WTC11 (cell line): Measurements from ENCODE around the gene ETS1. TPM values are rescaled to one million over a fixed set of nuclear protein-coding genes. Genes with fewer than 3 reads are reported as not detected.

Experiments used
- ATAC-seq: fragments of 200-7000 bp; cut with Tn5 transposase; 2 replicates; pipeline ENCODE4 v1.10.0; 2021; ENCODE audit warnings: mild to moderate bottlenecking, moderate library complexity
- CTCF ChIA-PET: fragments of 300-600 bp; sonication (Branson Sonifier 250); formaldehyde crosslinking; loops from one replicate; lab custom pipeline; 2021; ENCODE audit warnings: antibody characterized with exemption; lab: Charles Lee
- POLR2A ChIA-PET: fragments of 350-600 bp; sonication (Branson Sonifier 250); formaldehyde crosslinking; loops from one replicate; lab custom pipeline; 2021; ENCODE audit warnings: antibody characterized with exemption; lab: Charles Lee
- DNase-seq: peaks from one replicate; pipeline ENCODE4 v3.0.0; 2021; ENCODE audit warnings: low spot score
- H3K27ac Mint-ChIP-seq: 2 replicates; pipeline ENCODE4 v1.8.0; 2021; ENCODE audit warnings: mixed read lengths
- H3K27me3 Mint-ChIP-seq: 2 replicates; pipeline ENCODE4 v1.8.0; 2021; ENCODE audit warnings: low read depth, mild to moderate bottlenecking, moderate library complexity, mixed read lengths
- H3K36me3 Mint-ChIP-seq: 2 replicates; pipeline ENCODE4 v1.8.0; 2021; ENCODE audit warnings: mixed read lengths
- H3K4me1 Mint-ChIP-seq: 2 replicates; pipeline ENCODE4 v1.8.0; 2022; ENCODE audit warnings: mixed read lengths
- H3K4me3 Mint-ChIP-seq: 2 replicates; pipeline ENCODE4 v1.8.0; 2021; ENCODE audit warnings: mild to moderate bottlenecking, moderate library complexity, mixed read lengths
- H3K9me3 Mint-ChIP-seq: 2 replicates; pipeline ENCODE4 v1.8.0; 2021; ENCODE audit warnings: mixed read lengths
- CDX4 ChIP-seq: fragments of 250-450 bp; sonication (Bioruptor Pico); IDR thresholded peaks from 2 replicates; pipeline ENCODE4 v1.9.0; 2021; ENCODE audit warnings: moderate library complexity, mild to moderate bottlenecking, inconsistent platforms, borderline replicate concordance
- ERG ChIP-seq: fragments of 250-450 bp; sonication (Bioruptor Pico); IDR thresholded peaks from 2 replicates; pipeline ENCODE4 v1.8.0; 2021; ENCODE audit warnings: mild to moderate bottlenecking
- FOXP1 ChIP-seq: sonication (generic); formaldehyde crosslinking; IDR thresholded peaks from 2 replicates; pipeline ENCODE4 v1.8.0; 2022; ENCODE audit warnings: missing genetic modification reagents, mild to moderate bottlenecking, moderate library complexity, borderline replicate concordance
- IRF2 ChIP-seq: sonication (generic); formaldehyde crosslinking; IDR thresholded peaks from 2 replicates; pipeline ENCODE4 v1.8.0; 2022; ENCODE audit warnings: low read depth, missing genetic modification reagents, borderline replicate concordance
- MAX ChIP-seq: sonication (generic); formaldehyde crosslinking; IDR thresholded peaks from 2 replicates; pipeline ENCODE4 v1.8.0; 2022; ENCODE audit warnings: mild to moderate bottlenecking, missing genetic modification reagents
- MXD4 ChIP-seq: fragments of 250-450 bp; sonication (Bioruptor Pico); IDR thresholded peaks from 2 replicates; pipeline ENCODE4 v1.8.0; 2021; ENCODE audit warnings: mild to moderate bottlenecking, moderate library complexity, borderline replicate concordance
- NFYB ChIP-seq: sonication (generic); formaldehyde crosslinking; conservative IDR thresholded peaks from 2 replicates; pipeline ENCODE4 v1.8.0; 2022; ENCODE audit warnings: low read depth, missing genetic modification reagents
- NR1H2 ChIP-seq: sonication (generic); formaldehyde crosslinking; IDR thresholded peaks from 2 replicates; pipeline ENCODE4 v1.9.0; 2021; ENCODE audit warnings: mild to moderate bottlenecking, moderate library complexity, missing genetic modification reagents
- NR2C2 ChIP-seq: sonication (generic); formaldehyde crosslinking; IDR thresholded peaks from 2 replicates; pipeline ENCODE4 v1.8.0; 2022; ENCODE audit warnings: mild to moderate bottlenecking, missing genetic modification reagents
- OVOL2 ChIP-seq: fragments of 250-450 bp; sonication (Bioruptor Pico); IDR thresholded peaks from 2 replicates; pipeline ENCODE4 v1.9.0; 2021; ENCODE audit warnings: mild to moderate bottlenecking, borderline replicate concordance
- PRRX2 ChIP-seq: fragments of 250-450 bp; sonication (Bioruptor Pico); IDR thresholded peaks from 2 replicates; pipeline ENCODE4 v1.8.0; 2021; ENCODE audit warnings: mild to moderate bottlenecking
- SMAD3 ChIP-seq: sonication (generic); formaldehyde crosslinking; IDR thresholded peaks from 2 replicates; pipeline ENCODE4 v1.8.0; 2022; ENCODE audit warnings: missing genetic modification reagents, mild to moderate bottlenecking, borderline replicate concordance
- SMAD4 ChIP-seq: sonication (generic); formaldehyde crosslinking; IDR thresholded peaks from 2 replicates; pipeline ENCODE4 v1.8.0; 2022; ENCODE audit warnings: mild to moderate bottlenecking, missing genetic modification reagents
- STAT6 ChIP-seq: sonication (generic); formaldehyde crosslinking; conservative IDR thresholded peaks from 2 replicates; pipeline ENCODE4 v1.8.1; 2023; ENCODE audit warnings: mild to moderate bottlenecking, low read depth, missing genetic modification reagents, moderate library complexity
- TEAD1 ChIP-seq: sonication (generic); formaldehyde crosslinking; IDR thresholded peaks from 2 replicates; pipeline ENCODE4 v1.8.0; 2022; ENCODE audit warnings: mild to moderate bottlenecking, missing genetic modification reagents
- total RNA-seq: library from RNA; stranded (reverse); gene quantifications from 3 replicates; pipeline ENCODE4 v1.2.3, GENCODE V29; 2021
- TF ChIP-seq, protein P1 (sequence below): sonication (generic); formaldehyde crosslinking; IDR thresholded peaks from 2 replicates; pipeline ENCODE4 v1.8.1; 2023; ENCODE audit warnings: mild to moderate bottlenecking, missing genetic modification reagents
- TF ChIP-seq, protein P2 (sequence below): sonication (generic); formaldehyde crosslinking; IDR thresholded peaks from 2 replicates; pipeline ENCODE4 v1.8.1; 2022; ENCODE audit warnings: low read depth, mild to moderate bottlenecking, moderate library complexity, missing genetic modification reagents, borderline replicate concordance
- TF ChIP-seq, protein P3 (sequence below): sonication (generic); formaldehyde crosslinking; IDR thresholded peaks from 2 replicates; pipeline ENCODE4 v1.8.1; 2022; ENCODE audit warnings: low read depth, missing genetic modification reagents, borderline replicate concordance
- TF ChIP-seq, protein P4 (sequence below): fragments of 250-450 bp; sonication (Bioruptor Pico); IDR thresholded peaks from 2 replicates; pipeline ENCODE4 v2.1.2; 2022; ENCODE audit warnings: mild to moderate bottlenecking, moderate library complexity

ETS1 gene
- total RNA-seq, 1 experiment from 2014 or later: 33.1 TPM

DNA sequence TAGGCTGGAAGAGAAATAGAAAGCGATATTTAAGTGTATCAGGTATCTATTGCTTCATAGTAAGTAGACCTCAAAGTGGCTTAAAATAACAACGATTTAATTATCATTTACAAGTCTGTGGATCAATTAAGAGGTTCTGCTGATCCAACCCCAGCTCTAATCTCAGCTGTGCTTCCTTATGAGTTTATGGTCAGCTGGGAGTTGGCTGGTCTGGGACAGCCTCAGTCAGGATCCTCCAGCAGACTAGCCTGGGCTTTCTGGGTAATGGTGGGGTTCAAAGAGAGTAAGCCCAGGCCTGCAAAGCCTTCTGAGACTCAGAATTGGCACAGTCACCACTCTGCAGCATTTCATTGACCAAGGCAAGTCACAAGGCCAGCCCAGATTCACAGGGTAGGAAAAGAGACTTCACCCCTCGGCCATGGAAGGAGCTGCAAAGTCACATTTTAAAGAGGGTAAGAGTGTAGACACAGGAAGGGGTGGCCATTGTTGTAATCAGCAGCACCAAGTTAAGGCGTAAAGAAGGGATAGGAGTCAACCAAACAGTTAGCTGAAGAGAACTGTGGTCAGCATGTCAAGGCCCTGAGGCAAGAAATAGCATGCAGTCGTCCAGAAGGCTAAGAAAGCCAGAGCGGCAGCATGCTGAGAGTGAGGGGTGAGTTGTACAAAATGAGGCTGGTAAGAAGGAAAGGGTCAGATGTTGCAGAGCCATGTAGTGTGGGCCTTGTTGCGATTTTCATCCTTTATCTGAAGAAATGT, 168.2 kb downstream of the ETS1 start:
- Mint-ChIP-seq H3K27ac (no peak overlapping the region), H3K4me3 (no peak overlapping the region)
- CTCF ChIA-PET: interaction anchor here (1.5 kb wide), 1 partner anchor 213 kb away, joined by 5 read pairs; no protein-coding TSS in a partner anchor

GRCh38 chr11:128417607-128418324, 169.6 kb downstream of the ETS1 start:
- Mint-ChIP-seq H3K36me3 (no peaks in the 10 kb centered on the region), H3K27me3 (no peaks in the 10 kb centered on the region), H3K27ac (no peak overlapping the region), H3K4me3 (no peak overlapping the region), H3K4me1 (no peaks in the 10 kb centered on the region), H3K9me3 (no peaks in the 10 kb centered on the region)
- CTCF ChIA-PET: no interaction called here
- DNase-seq (no peak), ATAC-seq (no peak)
- no peak for TF ChIP-seq NR2C2 (CRISPR knock-in tag)
- no peak for TF ChIP-seq STAT6
- TF ChIP-seq PRRX2: no peak
- TF ChIP-seq, protein P1, sequence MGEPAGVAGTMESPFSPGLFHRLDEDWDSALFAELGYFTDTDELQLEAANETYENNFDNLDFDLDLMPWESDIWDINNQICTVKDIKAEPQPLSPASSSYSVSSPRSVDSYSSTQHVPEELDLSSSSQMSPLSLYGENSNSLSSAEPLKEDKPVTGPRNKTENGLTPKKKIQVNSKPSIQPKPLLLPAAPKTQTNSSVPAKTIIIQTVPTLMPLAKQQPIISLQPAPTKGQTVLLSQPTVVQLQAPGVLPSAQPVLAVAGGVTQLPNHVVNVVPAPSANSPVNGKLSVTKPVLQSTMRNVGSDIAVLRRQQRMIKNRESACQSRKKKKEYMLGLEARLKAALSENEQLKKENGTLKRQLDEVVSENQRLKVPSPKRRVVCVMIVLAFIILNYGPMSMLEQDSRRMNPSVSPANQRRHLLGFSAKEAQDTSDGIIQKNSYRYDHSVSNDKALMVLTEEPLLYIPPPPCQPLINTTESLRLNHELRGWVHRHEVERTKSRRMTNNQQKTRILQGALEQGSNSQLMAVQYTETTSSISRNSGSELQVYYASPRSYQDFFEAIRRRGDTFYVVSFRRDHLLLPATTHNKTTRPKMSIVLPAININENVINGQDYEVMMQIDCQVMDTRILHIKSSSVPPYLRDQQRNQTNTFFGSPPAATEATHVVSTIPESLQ (CRISPR knock-in tag): no peak
- TF ChIP-seq IRF2: no peak
- no peak for TF ChIP-seq TEAD1 (CRISPR knock-in tag)
- no peak for TF ChIP-seq ERG
- TF ChIP-seq SMAD4: no peak
- TF ChIP-seq FOXP1 (CRISPR knock-in tag): no peak
- no peak for TF ChIP-seq SMAD3 (CRISPR knock-in tag)
- TF ChIP-seq, protein P2, sequence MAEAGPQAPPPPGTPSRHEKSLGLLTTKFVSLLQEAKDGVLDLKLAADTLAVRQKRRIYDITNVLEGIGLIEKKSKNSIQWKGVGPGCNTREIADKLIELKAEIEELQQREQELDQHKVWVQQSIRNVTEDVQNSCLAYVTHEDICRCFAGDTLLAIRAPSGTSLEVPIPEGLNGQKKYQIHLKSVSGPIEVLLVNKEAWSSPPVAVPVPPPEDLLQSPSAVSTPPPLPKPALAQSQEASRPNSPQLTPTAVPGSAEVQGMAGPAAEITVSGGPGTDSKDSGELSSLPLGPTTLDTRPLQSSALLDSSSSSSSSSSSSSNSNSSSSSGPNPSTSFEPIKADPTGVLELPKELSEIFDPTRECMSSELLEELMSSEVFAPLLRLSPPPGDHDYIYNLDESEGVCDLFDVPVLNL (CRISPR knock-in tag): no peak
- no peak for TF ChIP-seq NR1H2
- TF ChIP-seq, protein P3, sequence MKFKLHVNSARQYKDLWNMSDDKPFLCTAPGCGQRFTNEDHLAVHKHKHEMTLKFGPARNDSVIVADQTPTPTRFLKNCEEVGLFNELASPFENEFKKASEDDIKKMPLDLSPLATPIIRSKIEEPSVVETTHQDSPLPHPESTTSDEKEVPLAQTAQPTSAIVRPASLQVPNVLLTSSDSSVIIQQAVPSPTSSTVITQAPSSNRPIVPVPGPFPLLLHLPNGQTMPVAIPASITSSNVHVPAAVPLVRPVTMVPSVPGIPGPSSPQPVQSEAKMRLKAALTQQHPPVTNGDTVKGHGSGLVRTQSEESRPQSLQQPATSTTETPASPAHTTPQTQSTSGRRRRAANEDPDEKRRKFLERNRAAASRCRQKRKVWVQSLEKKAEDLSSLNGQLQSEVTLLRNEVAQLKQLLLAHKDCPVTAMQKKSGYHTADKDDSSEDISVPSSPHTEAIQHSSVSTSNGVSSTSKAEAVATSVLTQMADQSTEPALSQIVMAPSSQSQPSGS: no peak
- no peak for TF ChIP-seq NFYB (CRISPR knock-in tag)
- TF ChIP-seq MAX: no peak
- TF ChIP-seq, protein P4, sequence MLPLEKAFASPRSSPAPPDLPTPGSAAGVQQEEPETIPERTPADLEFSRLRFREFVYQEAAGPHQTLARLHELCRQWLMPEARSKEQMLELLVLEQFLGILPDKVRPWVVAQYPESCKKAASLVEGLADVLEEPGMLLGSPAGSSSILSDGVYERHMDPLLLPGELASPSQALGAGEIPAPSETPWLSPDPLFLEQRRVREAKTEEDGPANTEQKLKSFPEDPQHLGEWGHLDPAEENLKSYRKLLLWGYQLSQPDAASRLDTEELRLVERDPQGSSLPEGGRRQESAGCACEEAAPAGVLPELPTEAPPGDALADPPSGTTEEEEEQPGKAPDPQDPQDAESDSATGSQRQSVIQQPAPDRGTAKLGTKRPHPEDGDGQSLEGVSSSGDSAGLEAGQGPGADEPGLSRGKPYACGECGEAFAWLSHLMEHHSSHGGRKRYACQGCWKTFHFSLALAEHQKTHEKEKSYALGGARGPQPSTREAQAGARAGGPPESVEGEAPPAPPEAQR (CRISPR knock-in tag): no peak
- TF ChIP-seq OVOL2 (CRISPR knock-in tag): no peak
- POLR2A ChIA-PET: no interaction called here

More for the DNA sequence above, 168.2 kb downstream of the ETS1 start:
- TF ChIP-seq CDX4: no peak
- no peak for TF ChIP-seq MXD4 (CRISPR knock-in tag)
- TF ChIP-seq, all 79 proteins: peak for 0
- DNase-seq (no peak), ATAC-seq (no peak)
- H3K9me3 Mint-ChIP-seq: no peaks in the 10 kb centered on the region
- POLR2A ChIA-PET: no interaction called here
- H3K27me3 Mint-ChIP-seq: no peaks in the 10 kb centered on the region
- no peaks in the 10 kb centered on the region for H3K36me3 Mint-ChIP-seq
- peaks cover under 1% of the 10 kb centered on the region for H3K4me1 Mint-ChIP-seq
